CD14-positive monocyte (primary cell): ENCODE results near the gene DLL4. TPM values are rescaled to one million over a fixed set of nuclear protein-coding genes. Genes with fewer than 3 reads are reported as not detected.

ENCODE experiments used
- DNase-seq, 3 donors: peaks; one replicate each; pipeline ENCODE4 v3.0.0-alpha.2; 2011 to 2022
- H2AFZ ChIP-seq: 2 replicates; pipeline ENCODE4 v1.6.0; 2012; ENCODE audit warnings: mild to moderate bottlenecking, low read depth, low read length, inconsistent platforms; ENCODE audit not compliant: insufficient read depth, poor library complexity, severe bottlenecking
- H3K27ac ChIP-seq, 2 donors: 1 replicate in 1 of 2; 2 replicates in 1 of 2; pipeline ENCODE4 v1.5.1; 2012 to 2013; ENCODE audit warnings: low read length in 2 of 2, control low read depth in 1 of 2, inconsistent platforms in 1 of 2, low read depth in 1 of 2, mild to moderate bottlenecking in 1 of 2
- H3K27me3 ChIP-seq, 2 donors: one replicate each; pipeline versions ENCODE4 v1.6.0 to v1.6.1; 2011 to 2013; ENCODE audit warnings: low read length in 2 of 2; ENCODE audit not compliant: control insufficient read depth in 2 of 2, insufficient read depth in 2 of 2
- H3K36me3 ChIP-seq, 2 donors: replicated peaks in 1 of 2; 1 replicate in 1 of 2; 2 replicates in 1 of 2; pipeline versions ENCODE4 v1.5.1 to v1.6.1; 2012 to 2013; ENCODE audit warnings: low read length in 2 of 2, control low read depth in 1 of 2, inconsistent platforms in 1 of 2, mild to moderate bottlenecking in 1 of 2; ENCODE audit not compliant: insufficient read depth in 2 of 2, control insufficient read depth in 1 of 2
- H3K4me1 ChIP-seq, 2 donors: 1 replicate in 1 of 2; 2 replicates in 1 of 2; pipeline versions ENCODE4 v1.5.1 to v1.6.1; 2012 to 2013; ENCODE audit warnings: low read length in 2 of 2, control low read depth in 1 of 2, inconsistent platforms in 1 of 2, mild to moderate bottlenecking in 1 of 2, moderate library complexity in 1 of 2; ENCODE audit not compliant: insufficient read depth in 2 of 2, control insufficient read depth in 1 of 2
- H3K4me2 ChIP-seq: replicated peaks from 2 replicates; pipeline ENCODE3; 2012; ENCODE audit warnings: low read length, moderate library complexity, mild to moderate bottlenecking; ENCODE audit not compliant: poor library complexity, severe bottlenecking; ENCODE audit errors: extremely low read depth
- H3K4me3 ChIP-seq, 3 experiments: fragments of 200-600 bp in 1 of 3; sonication (generic) in 1 of 3; replicated peaks in 1 of 3; 1 replicate in 2 of 3; 2 replicates in 1 of 3; pipeline ENCODE4 v1.5.1; 2011 to 2013; ENCODE audit warnings: low read length in 3 of 3, mild to moderate bottlenecking in 3 of 3, control low read depth in 2 of 3, low read depth in 2 of 3, inconsistent platforms in 1 of 3, moderate library complexity in 1 of 3
- H3K79me2 ChIP-seq: 2 replicates; pipeline ENCODE4 v1.6.0; 2012; ENCODE audit warnings: mild to moderate bottlenecking, control low read depth, inconsistent platforms, low read length, moderate library complexity; ENCODE audit not compliant: insufficient read depth
- H3K9ac ChIP-seq: 2 replicates; pipeline ENCODE4 v1.6.0; 2017; ENCODE audit warnings: low read length, mild to moderate bottlenecking; ENCODE audit not compliant: insufficient read depth, poor library complexity, severe bottlenecking
- H3K9me3 ChIP-seq, 2 donors: replicated peaks in 1 of 2; 1 replicate in 1 of 2; 2 replicates in 1 of 2; pipeline versions ENCODE4 v1.5.1 to v1.6.1; 2012 to 2013; ENCODE audit warnings: low read length in 2 of 2, control low read depth in 1 of 2; ENCODE audit not compliant: control insufficient read depth in 1 of 2, insufficient read depth in 1 of 2
- H4K20me1 ChIP-seq: 2 replicates; pipeline ENCODE4 v1.6.0; 2012; ENCODE audit warnings: mild to moderate bottlenecking, low read length, control low read depth, moderate library complexity; ENCODE audit not compliant: insufficient read depth
- H3K27ac Mint-ChIP-seq, 7 donors: one replicate each; pipeline ENCODE4 v1.8.0; 2020; ENCODE audit warnings: mild to moderate bottlenecking in 7 of 7, mixed read lengths in 7 of 7, moderate library complexity in 6 of 7, inconsistent platforms in 2 of 7
- H3K27me3 Mint-ChIP-seq, 3 donors: one replicate each; pipeline ENCODE4 v1.8.0; 2021 to 2022; ENCODE audit warnings: low read depth in 3 of 3, mild to moderate bottlenecking in 3 of 3, mixed read lengths in 3 of 3, moderate library complexity in 3 of 3, inconsistent platforms in 1 of 3
- H3K36me3 Mint-ChIP-seq, 2 donors: one replicate each; pipeline ENCODE4 v1.8.0; 2020; ENCODE audit warnings: mixed read lengths in 2 of 2, inconsistent platforms in 1 of 2, mild to moderate bottlenecking in 1 of 2
- H3K4me1 Mint-ChIP-seq: one replicate; pipeline ENCODE4 v1.8.0; 2020; ENCODE audit warnings: mild to moderate bottlenecking, mixed read lengths
- H3K4me3 Mint-ChIP-seq, 2 donors: one replicate each; pipeline ENCODE4 v1.8.0; 2020; ENCODE audit warnings: mild to moderate bottlenecking in 2 of 2, mixed read lengths in 2 of 2, moderate library complexity in 1 of 2
- H3K9me3 Mint-ChIP-seq, 7 donors: one replicate each; pipeline ENCODE4 v1.8.0; 2020 to 2022; ENCODE audit warnings: mixed read lengths in 7 of 7, mild to moderate bottlenecking in 6 of 7, moderate library complexity in 6 of 7, inconsistent platforms in 2 of 7
- WGBS: methylation state at CpG from one replicate; pipeline ENCODE4 v1.1.5; 2013; ENCODE audit warnings: missing lambda C conversion rate; ENCODE audit not compliant: insufficient coverage; 5-methylcytosine and 5-hydroxymethylcytosine counted together
- intact Hi-C, 2 donors: fragments of 100-400 bp; cut with micrococcal nuclease; formaldehyde crosslinking; loops; one replicate each; pipeline versions ENCODE4 v1.15.0 to v1.15.1; 2023
- polyA plus RNA-seq, 3 donors: library from polyadenylated mRNA; depleted of rRNA in 1 of 3; unstranded in 2 of 3; stranded (reverse) in 1 of 3; fragments of 300-500 nt in 2 of 3; fragments of >200 nt in 1 of 3; fragmentation: Illumina TruSeq in 2 of 3; gene quantifications; 1 replicate in 2 of 3; 2 replicates in 1 of 3; pipeline ENCODE4 v1.2.3, GENCODE V29; 2012 to 2021
- TF ChIP-seq, protein P1 (sequence below): fragments of 200-600 bp; IDR thresholded peaks from one replicate; pipeline ENCODE4 v1.8.0; 2022; ENCODE audit warnings: antibody characterized with exemption, mild to moderate bottlenecking

Gene DLL4
- polyA plus RNA-seq, 3 donors: 0.07 TPM; not detected in 2

DNA sequence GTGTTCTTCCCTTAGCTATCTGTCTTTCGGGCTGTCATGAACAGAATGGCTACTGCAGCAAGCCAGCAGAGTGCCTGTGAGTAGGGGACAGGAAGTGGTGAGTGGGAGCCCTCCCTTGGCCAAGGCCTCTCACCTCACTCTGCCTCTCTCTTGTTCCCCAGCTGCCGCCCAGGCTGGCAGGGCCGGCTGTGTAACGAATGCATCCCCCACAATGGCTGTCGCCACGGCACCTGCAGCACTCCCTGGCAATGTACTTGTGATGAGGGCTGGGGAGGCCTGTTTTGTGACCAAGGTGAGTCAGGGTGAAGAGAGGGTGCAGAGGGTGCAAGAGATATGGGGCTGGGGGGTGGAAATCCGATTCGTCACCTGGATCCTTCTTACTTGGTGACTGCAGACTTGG, 3.0 kb downstream of the DLL4 start:
- peaks cover 41 to 50% of the 10 kb centered on the region in 2 donors for H3K4me1 ChIP-seq
- no peak overlapping the region for H3K27ac Mint-ChIP-seq
- H3K9me3 ChIP-seq: peaks cover 0 to 32% of the 10 kb centered on the region in 2 donors
- no peaks in the 10 kb centered on the region for H4K20me1 ChIP-seq
- H3K27ac ChIP-seq: no peak overlapping the region
- WGBS: 61% methylated on average over 5 of the region's 8 CpGs
- peaks cover 0 to 30% (median 10%) of the 10 kb centered on the region in 7 donors for H3K9me3 Mint-ChIP-seq
- peaks cover 36 to 60% of the 10 kb centered on the region in 2 donors for H3K27me3 ChIP-seq
- peaks cover 42% of the 10 kb centered on the region for H3K4me1 Mint-ChIP-seq
- no peaks in the 10 kb centered on the region for H3K79me2 ChIP-seq
- no peak overlapping the region for H2AFZ ChIP-seq
- intact Hi-C loops: no loop called here
- H3K4me2 ChIP-seq: no peak overlapping the region
- H3K36me3 Mint-ChIP-seq: peaks cover 5 to 10% of the 10 kb centered on the region in 2 donors
- H3K36me3 ChIP-seq: no peaks in the 10 kb centered on the region
- no peak overlapping the region for H3K4me3 ChIP-seq
- no peak for DNase-seq
- TF ChIP-seq, protein P1, sequence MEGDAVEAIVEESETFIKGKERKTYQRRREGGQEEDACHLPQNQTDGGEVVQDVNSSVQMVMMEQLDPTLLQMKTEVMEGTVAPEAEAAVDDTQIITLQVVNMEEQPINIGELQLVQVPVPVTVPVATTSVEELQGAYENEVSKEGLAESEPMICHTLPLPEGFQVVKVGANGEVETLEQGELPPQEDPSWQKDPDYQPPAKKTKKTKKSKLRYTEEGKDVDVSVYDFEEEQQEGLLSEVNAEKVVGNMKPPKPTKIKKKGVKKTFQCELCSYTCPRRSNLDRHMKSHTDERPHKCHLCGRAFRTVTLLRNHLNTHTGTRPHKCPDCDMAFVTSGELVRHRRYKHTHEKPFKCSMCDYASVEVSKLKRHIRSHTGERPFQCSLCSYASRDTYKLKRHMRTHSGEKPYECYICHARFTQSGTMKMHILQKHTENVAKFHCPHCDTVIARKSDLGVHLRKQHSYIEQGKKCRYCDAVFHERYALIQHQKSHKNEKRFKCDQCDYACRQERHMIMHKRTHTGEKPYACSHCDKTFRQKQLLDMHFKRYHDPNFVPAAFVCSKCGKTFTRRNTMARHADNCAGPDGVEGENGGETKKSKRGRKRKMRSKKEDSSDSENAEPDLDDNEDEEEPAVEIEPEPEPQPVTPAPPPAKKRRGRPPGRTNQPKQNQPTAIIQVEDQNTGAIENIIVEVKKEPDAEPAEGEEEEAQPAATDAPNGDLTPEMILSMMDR: no peak
- H3K27me3 Mint-ChIP-seq: peaks cover 55 to 65% (median 57%) of the 10 kb centered on the region in 3 donors
- peak overlapping the region in 1 of 2 donors; percentile 93 for H3K4me3 Mint-ChIP-seq
- no peak overlapping the region for H3K9ac ChIP-seq

DNA sequence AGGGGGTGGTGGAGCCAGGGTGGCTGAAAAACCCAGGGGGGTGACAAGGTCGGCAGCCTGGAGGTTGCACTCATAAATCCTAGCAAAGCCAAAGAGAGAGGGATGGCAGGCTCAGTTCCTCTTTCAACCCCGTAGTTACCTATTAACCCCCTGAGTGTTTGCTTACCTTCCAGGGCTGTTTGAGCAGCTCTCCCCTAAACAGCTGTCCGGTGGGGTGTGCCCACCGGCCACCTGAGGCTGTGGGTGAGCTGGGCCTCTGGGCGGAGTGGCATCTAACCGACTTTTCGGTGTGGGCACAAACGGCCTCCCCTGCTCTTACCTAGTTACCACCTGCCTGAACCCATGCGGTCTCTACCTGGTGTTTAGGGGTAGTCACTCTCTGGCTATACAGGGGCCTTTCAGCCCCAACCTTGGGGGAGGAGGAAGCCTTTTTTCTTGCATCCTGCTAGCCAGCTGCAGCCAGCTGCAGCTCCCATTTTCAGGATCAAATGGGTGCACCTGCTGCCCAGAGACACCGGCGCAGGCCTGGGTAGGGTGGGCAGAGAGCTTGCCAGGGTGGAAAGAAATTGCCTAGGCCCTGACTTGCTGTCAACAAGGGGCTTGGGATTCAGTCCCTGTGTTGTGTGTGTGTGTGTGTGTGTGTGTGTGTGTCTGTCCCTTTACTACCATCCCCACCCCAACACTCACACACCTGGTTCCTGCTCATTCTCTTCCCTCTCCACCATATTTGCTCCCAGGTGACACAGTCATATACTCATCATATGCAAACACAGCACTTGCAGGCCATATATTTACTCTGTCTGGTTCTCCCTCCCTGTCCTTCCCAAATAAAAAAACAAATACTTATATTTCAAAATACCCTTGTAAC, 3.7 kb downstream of the DLL4 start:
- DNase-seq: no peak
- 33% methylated on average over 2 of the region's 11 CpGs for WGBS
- H3K9me3 Mint-ChIP-seq: peaks cover 0 to 26% (median 7%) of the 10 kb centered on the region in 7 donors
- no peak overlapping the region for H2AFZ ChIP-seq
- H3K4me1 ChIP-seq: peaks cover 34 to 45% of the 10 kb centered on the region in 2 donors
- intact Hi-C loops: no loop called here
- H3K36me3 Mint-ChIP-seq: peaks cover 4 to 8% of the 10 kb centered on the region in 2 donors
- no peak overlapping the region for H3K9ac ChIP-seq
- H3K79me2 ChIP-seq: no peaks in the 10 kb centered on the region
- H3K4me2 ChIP-seq: no peak overlapping the region
- no peak overlapping the region for H3K27ac Mint-ChIP-seq
- peaks cover 0 to 27% of the 10 kb centered on the region in 2 donors for H3K9me3 ChIP-seq
- H4K20me1 ChIP-seq: no peaks in the 10 kb centered on the region
- peak overlapping the region in 1 of 2 donors; percentile 93 for H3K4me3 Mint-ChIP-seq
- peaks cover 49 to 57% (median 54%) of the 10 kb centered on the region in 3 donors for H3K27me3 Mint-ChIP-seq
- H3K4me3 ChIP-seq: no peak overlapping the region
- TF ChIP-seq, protein P1: no peak
- H3K36me3 ChIP-seq: no peaks in the 10 kb centered on the region
- H3K27me3 ChIP-seq: peaks cover 31 to 52% of the 10 kb centered on the region in 2 donors
- no peak overlapping the region for H3K27ac ChIP-seq
- H3K4me1 Mint-ChIP-seq: peaks cover 39% of the 10 kb centered on the region
